Upper lobe of right lung (tissue), 1 donor: Measurements from ENCODE around the gene GLDN. TPM values are rescaled to one million over a fixed set of nuclear protein-coding genes. Genes with fewer than 3 reads are reported as not detected.
A peak's percentile ranks its signal among the peaks of the same experiment; 100 is the strongest.

Experiments
- ATAC-seq: fragments of 200-7000 bp; cut with Tn5 transposase; one replicate; pipeline ENCODE4 v1.9.1; 2020; ENCODE audit warnings: mild to moderate bottlenecking, moderate library complexity
- DNase-seq: peaks from one replicate; pipeline ENCODE4 v3.0.0-alpha.2; 2020
- H3K27ac ChIP-seq: fragments of 200-600 bp; one replicate; pipeline ENCODE4 v1.8.0; 2022
- H3K27me3 ChIP-seq: fragments of 200-600 bp; one replicate; pipeline ENCODE4 v1.8.0; 2022; ENCODE audit warnings: mild to moderate bottlenecking
- H3K36me3 ChIP-seq: fragments of 200-600 bp; one replicate; pipeline ENCODE4 v1.8.0; 2022
- H3K4me1 ChIP-seq: fragments of 200-600 bp; one replicate; pipeline ENCODE4 v1.8.0; 2022
- H3K4me3 ChIP-seq: fragments of 200-600 bp; one replicate; pipeline ENCODE4 v1.8.0; 2022; ENCODE audit warnings: mild to moderate bottlenecking
- H3K9me3 ChIP-seq: fragments of 200-600 bp; one replicate; pipeline ENCODE4 v1.8.0; 2022
- intact Hi-C: fragments of 100-400 bp; cut with DNase I; formaldehyde crosslinking; loops from one replicate; pipeline ENCODE4 v1.11.0; 2022
- total RNA-seq: library from RNA; stranded (reverse); fragmentation: NEBNext Ultra II Directional; extraction: Animal tissue kit (Norgen Biotek cat#: 25700); gene quantifications from one replicate; pipeline ENCODE4 v1.2.1, GENCODE V29; 2021
- TF ChIP-seq, protein P1 (sequence below): fragments of 200-600 bp; IDR thresholded peaks from one replicate; pipeline ENCODE4 v1.8.0; 2022; ENCODE audit warnings: antibody characterized with exemption
- donor health status: DM: no; HTN: yes; CAD: no; lungs with severe emphysema.

GLDN gene
- total RNA-seq, 1 donor from 2014 or later, result 21.8 TPM

DNA sequence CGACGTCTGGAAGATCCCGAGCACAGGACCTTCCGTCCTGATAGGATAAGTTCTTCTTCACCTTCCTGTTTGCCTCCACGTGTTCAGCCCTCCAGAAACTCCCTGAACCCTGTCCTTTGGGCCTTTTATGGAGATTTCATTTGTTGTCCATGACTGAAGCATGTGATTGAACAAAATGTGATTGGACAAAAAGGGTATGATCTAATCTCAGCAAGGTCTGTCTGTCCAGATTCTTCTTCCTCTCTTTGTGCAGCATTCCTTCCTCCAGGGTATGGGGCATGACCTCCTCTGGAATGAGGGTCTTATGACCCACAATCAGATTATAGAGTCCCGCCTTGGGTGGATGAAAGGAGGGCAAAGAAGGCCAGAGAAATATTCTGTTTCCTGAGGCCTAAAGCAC is 3.0 kb upstream of the GLDN start, which contains the start of gene CYP19A1:
Gene CYP19A1, minus strand, starts transcription at position 101 of the 400 bp plus-strand sequence. CDS start 95,684 bp downstream, outside the sequence.
- no peak for ATAC-seq
- H3K4me3 ChIP-seq, result no peak within 1 kb of the TSS
- no peak within 1 kb of the TSS for H3K27ac ChIP-seq
- H3K36me3 ChIP-seq, result no peaks in the 10 kb centered on the region
- DNase-seq, result no peak
- intact Hi-C loops, result no loop called here
- no peaks in the 10 kb centered on the region for H3K9me3 ChIP-seq
- H3K4me1 ChIP-seq, result peaks cover 17% of the 10 kb centered on the region
- TF ChIP-seq, protein P1, sequence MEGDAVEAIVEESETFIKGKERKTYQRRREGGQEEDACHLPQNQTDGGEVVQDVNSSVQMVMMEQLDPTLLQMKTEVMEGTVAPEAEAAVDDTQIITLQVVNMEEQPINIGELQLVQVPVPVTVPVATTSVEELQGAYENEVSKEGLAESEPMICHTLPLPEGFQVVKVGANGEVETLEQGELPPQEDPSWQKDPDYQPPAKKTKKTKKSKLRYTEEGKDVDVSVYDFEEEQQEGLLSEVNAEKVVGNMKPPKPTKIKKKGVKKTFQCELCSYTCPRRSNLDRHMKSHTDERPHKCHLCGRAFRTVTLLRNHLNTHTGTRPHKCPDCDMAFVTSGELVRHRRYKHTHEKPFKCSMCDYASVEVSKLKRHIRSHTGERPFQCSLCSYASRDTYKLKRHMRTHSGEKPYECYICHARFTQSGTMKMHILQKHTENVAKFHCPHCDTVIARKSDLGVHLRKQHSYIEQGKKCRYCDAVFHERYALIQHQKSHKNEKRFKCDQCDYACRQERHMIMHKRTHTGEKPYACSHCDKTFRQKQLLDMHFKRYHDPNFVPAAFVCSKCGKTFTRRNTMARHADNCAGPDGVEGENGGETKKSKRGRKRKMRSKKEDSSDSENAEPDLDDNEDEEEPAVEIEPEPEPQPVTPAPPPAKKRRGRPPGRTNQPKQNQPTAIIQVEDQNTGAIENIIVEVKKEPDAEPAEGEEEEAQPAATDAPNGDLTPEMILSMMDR, result no peak
- H3K27me3 ChIP-seq, result no peaks in the 10 kb centered on the region

DNA sequence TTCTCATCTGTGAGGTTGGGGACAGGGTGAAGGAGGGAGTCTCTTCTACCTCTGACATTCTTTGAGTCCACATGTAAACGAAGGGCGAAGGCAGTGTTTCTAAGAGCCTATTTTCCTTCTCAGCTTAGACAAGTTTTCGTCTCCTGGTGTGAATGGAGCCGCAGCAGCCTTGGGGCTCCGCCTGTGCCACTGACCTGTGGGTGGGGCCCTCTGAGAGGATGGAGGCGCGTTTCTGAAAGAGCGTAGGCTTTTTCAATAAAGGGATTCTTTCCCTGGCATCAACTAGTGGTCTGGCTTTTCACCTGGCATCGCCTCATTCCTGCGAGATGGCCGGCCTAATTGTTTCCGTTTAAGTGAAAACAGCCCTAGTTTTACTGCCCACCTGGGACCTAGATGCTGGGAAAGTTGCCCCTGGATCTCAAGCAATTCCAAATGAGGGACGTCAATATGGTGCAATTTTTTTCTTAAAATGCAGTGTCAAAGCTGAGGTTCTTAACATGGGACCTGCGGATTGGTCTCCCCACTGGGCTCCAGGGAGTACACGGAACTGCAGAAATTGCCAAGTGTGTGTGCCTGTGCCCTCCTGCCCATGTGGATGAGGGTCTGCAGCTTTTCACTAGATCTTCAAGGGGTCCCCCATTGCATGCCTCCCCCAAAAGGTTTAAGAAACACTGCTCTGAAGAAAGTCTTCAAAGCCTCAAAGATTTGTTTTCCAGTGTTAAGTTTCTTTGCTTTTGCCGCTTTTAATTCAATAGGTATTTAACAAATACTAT is 958 bp downstream of the GLDN start:
- peaks cover 4% of the 10 kb centered on the region for H3K4me1 ChIP-seq
- intact Hi-C loops, result no loop called here
- peak overlapping the region; percentile 55 for H3K27ac ChIP-seq
- ATAC-seq (peak; percentile 11), DNase-seq (no peak)
- TF ChIP-seq, protein P1, result no peak
- H3K36me3 ChIP-seq, result no peaks in the 10 kb centered on the region
- H3K4me3 ChIP-seq, result peak overlapping the region; percentile 51
- H3K9me3 ChIP-seq, result no peaks in the 10 kb centered on the region
- H3K27me3 ChIP-seq, result no peaks in the 10 kb centered on the region

DNA sequence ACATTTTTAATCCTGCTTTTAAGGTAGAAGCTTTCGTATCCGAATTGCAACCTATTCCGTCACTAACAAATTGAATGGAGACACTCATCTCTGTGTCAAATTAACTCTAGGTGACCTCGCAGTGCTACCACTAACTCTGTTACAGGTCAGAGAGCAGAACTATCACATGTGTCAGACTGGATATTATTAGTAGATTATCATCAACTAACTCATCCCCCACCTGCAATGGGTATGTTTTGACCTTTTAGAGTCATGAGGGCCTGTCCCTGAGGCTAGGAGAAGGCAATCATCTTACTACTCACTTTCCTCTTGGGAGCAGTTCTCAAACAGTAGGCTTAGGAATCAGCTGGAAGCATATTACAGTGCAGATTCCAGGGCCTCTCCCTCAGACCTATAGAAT is 2.0 kb downstream of the GLDN start:
- Histone ChIP-seq H3K27me3 (no peaks in the 10 kb centered on the region), H3K9me3 (no peaks in the 10 kb centered on the region), H3K36me3 (no peaks in the 10 kb centered on the region), H3K4me3 (no peak overlapping the region), H3K27ac (no peak overlapping the region), H3K4me1 (peaks cover 4% of the 10 kb centered on the region)
- intact Hi-C loops, result no loop called here
- DNase-seq (no peak), ATAC-seq (no peak)
- TF ChIP-seq, protein P1, result no peak

- H3K9me3 ChIP-seq, result no peaks in the 10 kb centered on the region
- ATAC-seq, result no peak
Measured at GRCh38 chr15:51346136-51346535, 4.7 kb downstream of the GLDN start.

DNA sequence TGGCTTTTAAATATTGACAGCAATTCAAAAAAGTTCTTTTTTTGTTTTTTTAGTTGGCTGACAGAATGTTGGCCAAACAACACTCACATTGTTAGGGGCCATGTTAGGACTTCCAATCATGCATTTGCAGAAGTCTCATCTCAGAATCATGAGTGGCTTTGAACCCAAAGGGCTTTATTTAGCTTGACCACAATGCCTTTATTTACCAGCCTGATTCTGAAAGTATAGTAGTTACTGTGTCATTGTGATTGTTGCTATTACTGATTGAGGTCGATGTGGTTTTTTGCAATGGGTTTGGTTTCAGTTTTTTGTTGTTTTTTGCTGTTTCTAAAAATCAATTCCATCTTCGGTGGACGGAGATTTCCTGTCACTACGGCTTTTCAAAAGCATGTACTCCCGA is 7.2 kb downstream of the GLDN start:
- H3K4me3 ChIP-seq, result no peak overlapping the region
- H3K4me1 ChIP-seq, result no peaks in the 10 kb centered on the region
- H3K36me3 ChIP-seq, result no peaks in the 10 kb centered on the region
- no peak overlapping the region for H3K27ac ChIP-seq
- TF ChIP-seq, protein P1, result no peak
- intact Hi-C loops, result no loop called here
- ATAC-seq (no peak), DNase-seq (no peak)
- no peaks in the 10 kb centered on the region for H3K27me3 ChIP-seq
- H3K9me3 ChIP-seq, result no peaks in the 10 kb centered on the region

More at GRCh38 chr15:51346136-51346535, 4.7 kb downstream of the GLDN start:
- Histone ChIP-seq H3K27me3 (no peaks in the 10 kb centered on the region), H3K4me3 (no peak overlapping the region), H3K27ac (no peak overlapping the region), H3K4me1 (peaks cover 2% of the 10 kb centered on the region), H3K36me3 (no peaks in the 10 kb centered on the region)
- DNase-seq, result no peak
- intact Hi-C loops, result no loop called here
- TF ChIP-seq, protein P1, result no peak
